Measurements from ENCODE around the gene TOP3A.

TOP3A gene

GRCh38 chr17:18277076-18277475 is 37.7 kb downstream of the TOP3A start:
- no peak for DNase-seq (ENCODE audit: low read depth, low spot score)

- DNase-seq (ENCODE audit: low read depth, low spot score): no peak
Observed at GRCh38 chr17:18270046-18270931, 44.5 kb downstream of the TOP3A start.

GRCh38 chr17:18267927-18268711 is 46.7 kb downstream of the TOP3A start:
- no peak for DNase-seq (ENCODE audit: low read depth, low spot score)

GRCh38 chr17:18267366-18267765 is 47.4 kb downstream of the TOP3A start:
- no peak for DNase-seq (ENCODE audit: low read depth, low spot score)

- DNase-seq (ENCODE audit: low read depth, low spot score): no peak
Observed at GRCh38 chr17:18263885-18264682, 50.7 kb downstream of the TOP3A start.

GRCh38 chr17:18262641-18263040 is 52.2 kb downstream of the TOP3A start:
- DNase-seq (ENCODE audit: low read depth, low spot score): no peak

- DNase-seq (ENCODE audit: low read depth, low spot score): no peak
Observed at GRCh38 chr17:18262111-18262510, 52.7 kb downstream of the TOP3A start.

- DNase-seq (ENCODE audit: low read depth, low spot score): no peak
Observed at GRCh38 chr17:18261659-18262058, 53.1 kb downstream of the TOP3A start.

GRCh38 chr17:18261146-18261515 is 53.7 kb downstream of the TOP3A start:
- DNase-seq (ENCODE audit: low read depth, low spot score): no peak

- peak; percentile 89 for DNase-seq (ENCODE audit: low read depth, low spot score)
Observed at GRCh38 chr17:18260332-18261145, 54.3 kb downstream of the TOP3A start, which contains the start of gene MIEF2. Gene MIEF2, plus strand, starts transcription at chr17:18260662. Its CDS starts 2,059 bp downstream, at chr17:18262721.

GRCh38 chr17:18259621-18260331 is 55.0 kb downstream of the TOP3A start:
- DNase-seq (ENCODE audit: low read depth, low spot score): no peak

- DNase-seq (ENCODE audit: low read depth, low spot score): no peak
Observed at GRCh38 chr17:18258356-18259038, 56.3 kb downstream of the TOP3A start, which contains the start of gene FLII. Gene FLII, minus strand, starts transcription at chr17:18258738. Its CDS starts 48 bp downstream, at chr17:18258690.

- DNase-seq (ENCODE audit: low read depth, low spot score): no peak
Observed at GRCh38 chr17:18257982-18258355, 56.8 kb downstream of the TOP3A start.

GRCh38 chr17:18257268-18257981 is 57.4 kb downstream of the TOP3A start:
- no peak for DNase-seq (ENCODE audit: low read depth, low spot score)

- no peak for DNase-seq (ENCODE audit: low read depth, low spot score)
Observed at GRCh38 chr17:18256776-18257175, 58.0 kb downstream of the TOP3A start.

GRCh38 chr17:18256351-18256750 is 58.4 kb downstream of the TOP3A start:
- no peak for DNase-seq (ENCODE audit: low read depth, low spot score)

- DNase-seq (ENCODE audit: low read depth, low spot score): no peak
Observed at GRCh38 chr17:18254888-18255649, 59.7 kb downstream of the TOP3A start.

All from activated naive CD8-positive, alpha-beta T cell treated with anti-CD3 and anti-CD28 coated beads, Interleukin-2, amount 50 U/mL, for 16 hours (primary cell).